Measurements from ENCODE around the gene GOT1.

The GOT1 gene

GRCh38 chr10:99432881-99433280 lies 2.5 kb upstream of the GOT1 start:
- DNase-seq: no peak

- DNase-seq: no peak
These were observed 1.6 kb upstream of the GOT1 start for GRCh38 chr10:99432047-99432446.

- peak; percentile 61 for DNase-seq
These were observed 851 bp upstream of the GOT1 start for GRCh38 chr10:99431190-99431760.

- DNase-seq: no peak
These were observed 341 bp downstream of the GOT1 start for GRCh38 chr10:99430116-99430450.

GRCh38 chr10:99429517-99430095 lies 818 bp downstream of the GOT1 start:
- no peak for DNase-seq

GRCh38 chr10:99427566-99428190 lies 2.7 kb downstream of the GOT1 start:
- DNase-seq: no peak

- DNase-seq: no peak
These were observed 3.7 kb downstream of the GOT1 start for GRCh38 chr10:99426689-99427088.

- no peak for DNase-seq
These were observed 5.2 kb downstream of the GOT1 start for GRCh38 chr10:99425204-99425603.

GRCh38 chr10:99424656-99425055 lies 5.8 kb downstream of the GOT1 start:
- no peak for DNase-seq

GRCh38 chr10:99422529-99423096 lies 7.8 kb downstream of the GOT1 start:
- no peak for DNase-seq

- DNase-seq: no peak
These were observed 9.1 kb downstream of the GOT1 start for GRCh38 chr10:99421233-99421739.

GRCh38 chr10:99419688-99420087 lies 10.7 kb downstream of the GOT1 start:
- no peak for DNase-seq

GRCh38 chr10:99418910-99419624 lies 11.4 kb downstream of the GOT1 start:
- DNase-seq: no peak

- no peak for DNase-seq
These were observed 18.3 kb downstream of the GOT1 start for GRCh38 chr10:99412099-99412498.

- DNase-seq: no peak
These were observed 18.9 kb downstream of the GOT1 start for GRCh38 chr10:99411546-99411945.

- no peak for DNase-seq
These were observed 19.5 kb downstream of the GOT1 start for GRCh38 chr10:99410876-99411275.

GRCh38 chr10:99410146-99410545 lies 20.3 kb downstream of the GOT1 start:
- no peak for DNase-seq

- no peak for DNase-seq
These were observed 24.3 kb downstream of the GOT1 start for GRCh38 chr10:99406149-99406548.

- no peak for DNase-seq
These were observed 26.8 kb downstream of the GOT1 start for GRCh38 chr10:99403674-99404073.

GRCh38 chr10:99399664-99400063 lies 30.8 kb downstream of the GOT1 start:
- no peak for DNase-seq

- DNase-seq: no peak
These were observed 34.0 kb downstream of the GOT1 start for GRCh38 chr10:99396471-99396870.

GRCh38 chr10:99395750-99396445 lies 34.5 kb downstream of the GOT1 start:
- no peak for DNase-seq
